IMR-90 (cell line): ENCODE measurements around the gene KLHDC9. TPM values are rescaled to one million over a fixed set of nuclear protein-coding genes. Genes with fewer than 3 reads are reported as not detected.

Experiments used
- NFE2L2 ChIP-seq: fragments of 150-350 bp; IDR thresholded peaks from 2 replicates; pipeline ENCODE4 v1.6.1; 2016; ENCODE audit warnings: low read depth, mild to moderate bottlenecking, low read length
- USF2 ChIP-seq: fragments of 150-350 bp; IDR thresholded peaks from 2 replicates; pipeline ENCODE4 v1.6.1; 2017; ENCODE audit warnings: mild to moderate bottlenecking, antibody characterized with exemption, low read length, low read depth
- polyA plus RNA-seq, 3 experiments: library from polyadenylated mRNA; depleted of rRNA; stranded (reverse); fragments of >200 nt; gene quantifications; 2 replicates each; pipeline ENCODE4 v1.2.3, GENCODE V29; 2012; ENCODE audit warnings: low replicate concordance in 1 of 3
- total RNA-seq: library from RNA; depleted of rRNA; stranded (reverse); fragments of >200 nt; gene quantifications from 2 replicates; pipeline ENCODE4 v1.2.3, GENCODE V29; 2012

The KLHDC9 gene
- total and polyA plus RNA-seq, 2 of the 4 experiments (the other 2 are of a cell fraction), result 0.18 to 0.70 TPM

DNA sequence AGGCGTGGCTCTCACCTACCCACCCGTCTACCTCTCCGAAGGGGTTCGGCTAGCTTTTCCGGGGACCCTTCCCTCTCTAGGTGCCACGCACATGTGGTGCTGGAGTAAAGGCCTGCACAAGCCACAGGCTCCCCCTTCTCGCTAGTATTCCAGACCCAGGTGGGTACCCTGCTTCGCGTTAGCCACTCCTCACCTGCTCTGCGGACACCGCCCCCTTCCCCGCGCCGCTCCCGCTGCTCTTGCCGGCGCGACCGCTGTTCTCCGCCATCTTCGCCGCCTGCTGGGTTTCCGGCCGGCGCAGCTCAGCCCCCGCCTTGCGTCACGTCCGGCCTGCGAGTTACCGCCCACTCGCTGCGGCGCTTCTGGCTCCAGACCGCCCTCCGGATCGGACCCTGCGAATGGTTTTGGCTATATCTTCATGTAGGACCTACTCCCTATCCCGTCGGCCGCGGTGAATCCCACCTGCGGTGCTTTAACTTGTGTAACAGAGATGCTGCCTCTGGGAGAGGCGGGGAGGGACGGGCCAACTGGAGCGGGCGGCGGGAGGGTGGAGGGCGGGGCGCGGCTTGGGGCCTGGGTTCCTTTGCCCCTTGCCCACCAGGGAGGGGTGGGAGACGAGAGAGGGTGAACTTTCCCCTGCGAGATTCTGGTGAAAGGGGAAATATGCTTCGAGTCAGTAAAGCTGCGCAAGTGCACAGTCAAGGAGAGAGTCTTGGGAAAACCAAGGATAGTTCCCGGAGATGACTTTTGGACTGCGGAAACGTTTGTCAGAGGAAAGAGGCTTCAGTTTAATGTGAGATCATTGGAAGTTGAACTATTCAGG, 19.8 kb downstream of the KLHDC9 start, which contains the start of the genes NIT1 and PFDN2 (continued):
- TF ChIP-seq USF2, result no peak
- no peak for TF ChIP-seq NFE2L2
